ENCODE data around the gene ZFP62. TPM values are rescaled to one million over a fixed set of nuclear protein-coding genes. Genes with fewer than 3 reads are reported as not detected.

ZFP62 gene
- total RNA-seq, 1 donor from 2014 or later, result 12.7 TPM

GRCh38 chr5:180810959-180811622, 50.0 kb downstream of the ZFP62 start:
- no peak for DNase-seq (ENCODE audit: low read depth in 2 of 2)

DNA sequence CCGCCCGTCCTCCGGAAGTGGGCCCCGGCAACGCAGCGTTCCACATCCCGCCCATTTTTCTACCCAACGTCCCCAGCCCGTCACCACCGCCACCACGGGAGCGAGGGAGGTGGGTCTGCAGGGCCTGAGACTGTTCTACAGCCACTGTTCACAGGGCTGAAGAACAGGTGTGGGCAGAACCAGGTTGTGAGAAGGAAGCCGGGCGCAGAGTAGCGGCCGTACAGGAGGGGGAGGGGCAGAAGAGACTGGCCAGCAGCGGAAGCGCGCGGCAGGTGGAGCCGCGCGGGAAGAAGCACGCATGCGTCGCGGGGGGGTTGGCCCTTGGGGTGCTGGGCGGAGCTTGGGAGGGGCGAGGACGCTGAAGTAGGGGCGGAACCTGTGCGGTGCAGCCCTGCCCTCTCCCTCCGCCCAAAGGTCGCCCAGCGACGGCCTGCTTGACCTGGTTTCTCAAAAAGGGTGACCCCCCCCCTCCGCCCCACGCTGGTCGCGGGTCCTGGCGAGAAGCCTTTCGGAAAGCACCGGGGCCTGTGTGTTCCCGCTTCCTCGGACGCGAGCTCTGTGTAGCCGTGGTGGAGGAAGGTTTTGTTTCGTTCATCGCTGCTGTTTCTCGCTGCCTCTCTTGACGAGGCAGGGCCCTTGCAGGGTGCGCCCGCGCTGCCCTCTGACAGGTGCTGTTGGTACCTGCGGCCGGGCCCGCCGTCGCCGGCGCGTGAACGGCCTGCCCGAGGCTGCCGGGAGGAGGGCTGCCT, 50.7 kb downstream of the ZFP62 start:
- DNase-seq (ENCODE audit: low read depth in 2 of 2), result peak; percentile 85 to 96

DNA sequence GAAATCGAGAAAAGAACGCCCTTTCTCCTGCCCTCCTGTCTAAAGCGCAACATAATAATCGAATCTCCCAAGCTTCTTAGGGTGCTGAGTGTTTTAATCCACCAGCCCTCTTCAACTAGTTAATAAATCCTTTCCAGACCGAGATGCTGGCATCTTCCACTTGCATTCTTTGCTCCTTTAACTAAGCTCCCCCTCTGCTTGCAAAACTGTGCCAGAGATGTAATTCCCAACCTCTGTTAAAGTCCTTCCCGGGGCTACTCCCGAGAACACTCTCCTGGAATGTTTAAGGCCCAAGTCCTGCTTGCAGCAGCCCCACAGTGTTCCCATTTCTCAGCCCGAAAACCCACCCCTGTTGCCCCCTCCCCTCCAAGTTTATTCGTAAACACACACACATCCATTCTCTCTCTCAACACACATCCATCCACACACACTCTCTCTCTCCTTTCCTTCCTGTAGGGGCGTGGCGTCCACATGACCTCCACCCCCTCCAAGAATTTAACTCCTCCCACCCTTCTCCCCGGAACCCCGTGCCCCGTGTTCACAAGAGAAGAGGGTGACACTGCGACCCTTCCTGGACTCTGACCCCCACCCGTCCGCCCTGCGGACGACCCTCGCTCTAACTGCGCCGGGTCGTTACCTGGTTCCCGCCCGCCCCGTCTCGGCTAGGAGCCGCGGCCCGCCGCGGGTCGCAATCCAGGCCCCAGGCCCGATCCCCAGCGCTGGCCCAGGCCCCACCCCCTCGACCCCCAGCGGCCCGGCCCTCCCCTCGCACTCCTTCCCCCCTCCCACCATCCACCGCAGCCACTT, 51.5 kb downstream of the ZFP62 start:
- peak in 1 of 2 donors; percentile 74 for DNase-seq (ENCODE audit: low read depth in 2 of 2)

DNA sequence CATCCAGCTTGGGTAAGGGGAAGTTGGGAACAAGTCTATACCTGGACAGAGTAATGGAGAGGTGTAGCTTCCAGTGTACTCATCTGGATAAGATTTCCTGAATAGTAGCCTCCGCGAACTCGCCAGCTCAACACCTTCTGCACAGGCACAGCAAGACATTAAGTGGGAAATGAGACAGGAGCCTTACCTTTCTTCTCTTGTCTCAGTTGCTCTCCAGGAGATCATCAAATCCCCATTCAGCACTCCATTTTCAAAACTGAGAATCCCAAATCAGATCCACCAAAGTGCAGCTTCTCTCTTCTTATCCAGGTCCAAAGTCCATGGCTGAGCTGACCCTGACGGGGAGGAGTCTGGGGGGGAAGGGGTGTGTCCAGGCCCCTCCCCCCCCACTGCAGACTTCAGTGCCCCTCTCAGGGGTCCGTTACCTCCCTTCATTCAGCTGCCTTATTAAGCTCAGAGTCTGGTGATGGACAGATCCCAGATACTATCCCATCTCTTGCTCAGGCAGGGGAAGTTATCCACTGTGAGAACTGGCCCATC, 52.5 kb downstream of the ZFP62 start:
- no peak for DNase-seq (ENCODE audit: low read depth in 2 of 2)

DNA sequence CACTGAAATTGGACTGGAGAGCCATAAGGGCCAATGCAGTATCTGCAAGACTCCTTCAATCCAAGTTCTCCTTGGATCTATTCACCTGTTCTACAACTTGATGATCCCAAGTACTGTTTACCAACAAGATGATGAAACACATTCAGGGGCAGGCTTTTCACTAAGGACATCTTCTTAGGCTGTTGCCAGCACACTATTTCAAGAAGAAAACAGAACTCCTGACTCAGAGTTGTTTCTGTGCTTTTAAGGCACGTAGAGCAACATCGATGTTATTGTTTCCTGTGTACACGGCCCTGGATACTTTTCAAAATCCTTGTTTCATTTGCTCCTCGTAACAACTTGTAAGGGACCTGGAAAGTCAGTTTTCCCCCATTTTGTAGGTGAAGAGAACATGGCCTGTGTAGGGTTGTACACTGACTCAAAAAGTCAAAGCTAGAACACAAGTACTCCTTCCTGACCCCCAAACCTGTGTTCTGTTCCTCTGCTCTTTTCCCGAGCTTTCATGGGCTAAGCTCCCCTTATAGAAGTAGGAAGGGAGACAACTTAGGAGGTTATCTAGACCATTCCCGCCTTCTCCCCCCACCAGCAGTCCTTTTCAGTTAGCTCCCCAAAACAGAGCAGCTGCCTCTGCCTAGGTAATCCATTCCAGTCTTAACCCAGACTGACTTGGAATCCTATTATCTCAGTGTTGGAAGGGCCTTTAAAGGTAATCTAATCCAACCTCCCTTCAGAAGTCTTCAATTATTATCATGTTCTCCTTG, 53.2 kb downstream of the ZFP62 start:
- DNase-seq (ENCODE audit: low read depth in 2 of 2), result peak in 1 of 2 donors; percentile 52

GRCh38 chr5:180807046-180807445, 54.0 kb downstream of the ZFP62 start:
- no peak for DNase-seq (ENCODE audit: low read depth in 2 of 2)

GRCh38 chr5:180806351-180807011, 54.6 kb downstream of the ZFP62 start:
- DNase-seq (ENCODE audit: low read depth in 2 of 2), result no peak

DNA sequence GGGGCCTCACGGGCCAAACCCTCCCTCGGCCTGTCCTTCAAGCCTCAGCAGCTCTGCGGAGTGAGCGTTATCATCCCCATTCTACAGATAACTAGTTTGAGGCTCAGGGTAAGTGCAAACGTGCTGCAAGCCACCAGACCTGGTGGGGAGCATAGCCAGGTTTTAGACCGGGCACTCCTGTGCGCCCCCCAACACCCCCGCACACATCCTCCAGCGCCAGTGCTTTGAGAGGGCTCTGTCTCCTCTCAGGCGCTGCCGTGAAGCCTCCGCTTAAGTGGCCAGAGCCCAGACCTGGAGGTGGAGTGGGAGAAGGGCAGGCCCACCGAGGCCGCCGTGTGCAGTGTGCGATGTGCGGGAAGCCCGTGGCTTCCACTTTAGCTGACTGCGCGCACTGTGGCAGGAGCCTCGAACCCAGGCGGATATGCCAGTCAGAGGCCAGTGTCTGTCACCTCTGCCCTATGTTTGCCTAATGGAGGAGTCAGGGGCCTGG, 56.9 kb downstream of the ZFP62 start:
- DNase-seq (ENCODE audit: low read depth in 2 of 2), result no peak

DNA sequence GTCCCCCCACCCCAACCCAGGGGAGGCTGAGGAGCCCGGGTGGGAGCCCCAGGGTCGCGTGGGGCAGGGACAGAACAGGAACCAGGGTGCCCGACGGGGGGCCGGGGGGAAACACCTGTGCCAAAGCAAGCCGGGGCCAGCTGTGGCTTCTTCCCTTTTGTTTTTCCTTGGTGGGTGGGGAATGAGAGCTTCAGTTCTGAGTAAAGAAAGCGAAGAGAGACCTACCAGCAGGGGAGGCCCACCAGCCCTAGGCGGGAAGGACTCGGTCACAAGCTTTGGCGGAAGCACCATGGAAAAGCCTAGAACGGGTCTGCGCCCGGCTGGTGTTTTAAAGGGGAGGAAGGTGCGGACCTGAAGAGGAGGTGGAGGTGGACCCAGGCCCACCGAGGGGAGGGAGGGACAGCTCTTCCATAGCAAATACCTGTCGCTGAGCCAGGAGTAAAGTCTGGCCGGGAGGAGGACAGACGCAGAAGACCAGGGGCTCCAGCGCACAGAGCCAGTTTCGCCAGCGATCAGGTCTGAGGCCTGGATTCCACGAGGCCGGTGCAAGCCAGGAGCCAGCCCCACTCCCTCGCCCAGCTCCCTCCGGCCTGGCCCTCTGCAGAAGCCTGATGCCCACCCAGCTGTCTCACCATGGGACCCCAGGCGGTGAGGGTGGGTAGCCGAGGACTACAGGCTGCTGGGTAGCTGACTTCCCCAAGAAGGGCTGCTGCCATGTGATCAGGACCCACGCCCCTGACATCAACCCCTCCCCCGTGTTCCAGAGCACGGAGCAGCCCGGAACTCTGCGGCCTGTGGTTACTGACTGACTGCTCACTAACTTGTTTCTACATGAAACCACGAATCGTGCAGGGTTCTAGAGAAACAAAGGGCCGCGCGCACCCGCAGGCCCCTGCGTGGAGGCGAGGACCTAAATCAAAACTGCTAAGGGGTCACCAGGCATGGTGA, 57.6 kb downstream of the ZFP62 start:
- peak in 1 of 2 donors; percentile 40 for DNase-seq (ENCODE audit: low read depth in 2 of 2)

- DNase-seq (ENCODE audit: low read depth in 2 of 2), result peak; percentile 62 to 91
Measured at GRCh38 chr5:180802325-180803180, 58.5 kb downstream of the ZFP62 start, which contains the start of gene MGAT1. TSS of gene MGAT1 (minus strand) at chr5:180802806. CDS start at chr5:180792971, 9,835 bp downstream.

- DNase-seq (ENCODE audit: low read depth in 2 of 2), result no peak
Measured at GRCh38 chr5:180801596-180802324, 59.3 kb downstream of the ZFP62 start.

DNA sequence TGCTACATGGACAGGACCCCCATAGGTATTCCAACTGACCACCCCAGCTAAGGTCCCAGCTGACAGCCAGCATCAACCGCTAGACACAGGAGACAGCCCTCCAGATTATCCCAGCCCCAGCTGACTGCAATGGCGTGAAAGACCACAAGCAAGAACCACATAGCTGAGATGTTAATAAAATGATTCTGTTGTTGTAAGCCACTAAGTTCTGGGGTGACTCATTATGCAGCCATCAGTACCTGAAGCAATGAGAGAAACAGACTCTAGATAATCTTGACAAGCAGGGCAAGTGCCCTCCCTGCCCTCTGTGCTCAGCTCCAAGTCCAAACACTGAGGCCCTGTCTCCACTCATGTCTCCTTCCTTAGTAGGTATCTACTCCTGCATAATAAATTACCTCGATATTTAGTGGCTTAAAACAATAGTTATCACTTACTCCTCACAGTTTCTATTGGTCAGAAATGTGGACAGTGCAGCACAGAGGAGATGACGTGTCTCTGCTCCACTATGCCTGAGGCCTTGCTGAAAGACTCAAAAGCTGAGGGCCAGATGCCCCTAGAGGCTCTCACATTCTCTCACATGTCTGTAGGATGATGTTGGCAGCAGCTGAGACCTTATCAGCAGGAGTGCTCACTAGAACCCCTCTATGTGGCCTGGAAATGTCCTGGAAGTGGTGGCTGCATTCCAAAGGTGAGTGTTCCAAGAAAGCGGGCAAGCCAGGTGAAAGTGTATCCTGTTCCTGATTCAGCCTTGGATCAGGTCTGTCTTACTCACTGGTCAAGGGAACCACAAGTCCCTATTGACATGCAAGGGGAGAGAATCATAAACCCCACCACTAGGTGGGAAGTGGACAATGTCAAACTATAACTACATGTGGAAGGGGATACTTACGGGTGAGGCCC, 60.9 kb downstream of the ZFP62 start:
- DNase-seq (ENCODE audit: low read depth in 2 of 2), result peak in 1 of 2 donors; percentile 43

DNA sequence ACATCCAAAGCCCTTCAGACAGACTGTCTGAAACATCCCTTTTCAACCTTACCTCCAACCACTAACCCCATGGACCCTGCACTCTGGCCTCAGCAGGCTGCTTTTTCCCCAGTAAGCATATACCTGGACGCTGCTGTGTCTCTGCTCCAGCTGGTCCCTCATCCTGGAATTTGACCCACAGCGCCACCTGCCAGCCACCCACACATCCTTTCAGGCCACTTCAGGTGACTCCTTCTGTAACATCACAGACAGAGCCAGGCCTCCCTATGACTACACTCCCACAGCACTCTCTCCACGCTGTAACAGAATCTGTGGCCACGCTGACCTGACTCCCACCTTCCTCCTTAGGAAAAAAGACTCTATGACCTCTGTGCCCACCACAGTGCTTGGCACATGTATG, 61.9 kb downstream of the ZFP62 start:
- peak in 1 of 2 donors; percentile 39 for DNase-seq (ENCODE audit: low read depth in 2 of 2)

DNA sequence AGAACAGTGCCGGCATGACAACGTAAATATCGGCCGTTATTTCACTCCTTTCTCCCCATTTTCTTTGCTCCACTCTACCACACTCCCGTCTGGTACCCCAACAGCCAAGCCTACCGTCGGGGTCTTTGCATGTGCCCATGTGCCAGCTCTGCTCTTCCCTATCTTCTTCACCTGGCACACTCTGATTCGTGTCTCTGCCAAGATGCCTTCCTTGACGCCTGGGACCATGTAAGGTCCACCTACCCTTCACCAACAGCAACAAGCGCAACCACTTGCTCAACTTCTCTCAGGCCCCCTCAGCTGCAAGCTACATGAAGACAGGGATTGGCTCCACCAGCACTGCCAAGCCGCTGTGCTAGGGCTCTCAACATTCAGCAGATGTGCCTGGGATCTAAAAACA, 62.9 kb downstream of the ZFP62 start:
- no peak for DNase-seq (ENCODE audit: low read depth in 2 of 2)

Measured in dermis microvascular lymphatic vessel endothelial cell (primary cell).